ENCODE measurements around the gene RPLP1. TPM values are rescaled to one million over a fixed set of nuclear protein-coding genes. Genes with fewer than 3 reads are reported as not detected.

The RPLP1 gene
- total and polyA plus RNA-seq, 12 donors, result 232 to 1,990 (median 971) TPM

- no peak overlapping the region for H3K4me3 ChIP-seq
- no peaks in the 10 kb centered on the region for H3K36me3 ChIP-seq (replicated peaks in 1 of 2)
- H3K4me1 ChIP-seq (replicated peaks in 1 of 2), result peaks cover 0 to 14% of the 10 kb centered on the region in 2 donors
- intact Hi-C loops (cut with DNase I), result no loop called here
- no peak for DNase-seq
- TF ChIP-seq CTCF (IDR thresholded peaks at IDR 0.05) (no peak), POLR2A (IDR thresholded peaks at IDR 0.05) (no peak)
- H3K27me3 ChIP-seq, result no peaks in the 10 kb centered on the region
- no peaks in the 10 kb centered on the region for H3K9me3 ChIP-seq (replicated peaks in 1 of 3)
- H3K27ac ChIP-seq, result no peak overlapping the region
- WGBS, 4 donors, result 73 to 81% (median 77%) methylated on average over 3 of the region's 3 CpGs
Measured at GRCh38 chr15:69415381-69415780, 37.2 kb upstream of the RPLP1 start.

- Histone ChIP-seq H3K36me3 (replicated peaks in 1 of 2) (no peaks in the 10 kb centered on the region), H3K4me1 (replicated peaks in 1 of 2) (peaks cover 0 to 14% of the 10 kb centered on the region in 2 donors), H3K27me3 (no peaks in the 10 kb centered on the region), H3K4me3 (no peak overlapping the region), H3K9me3 (replicated peaks in 1 of 3) (no peaks in the 10 kb centered on the region), H3K27ac (no peak overlapping the region)
- DNase-seq, result no peak
- no peak for TF ChIP-seq POLR2A (IDR thresholded peaks at IDR 0.05)
- no peak for TF ChIP-seq CTCF (IDR thresholded peaks at IDR 0.05)
- intact Hi-C loops (cut with DNase I), result no loop called here
Measured at GRCh38 chr15:69417581-69417980, 35.0 kb upstream of the RPLP1 start.

- H3K36me3 ChIP-seq (replicated peaks in 1 of 2), result no peaks in the 10 kb centered on the region
- H3K4me1 ChIP-seq (replicated peaks in 1 of 2), result no peaks in the 10 kb centered on the region
- H3K9me3 ChIP-seq (replicated peaks in 1 of 3), result no peaks in the 10 kb centered on the region
- no peak overlapping the region for H3K27ac ChIP-seq
- intact Hi-C loops (cut with DNase I), result no loop called here
- no peaks in the 10 kb centered on the region for H3K27me3 ChIP-seq
- TF ChIP-seq CTCF (IDR thresholded peaks at IDR 0.05), result no peak
- no peak for DNase-seq
- no peak overlapping the region for H3K4me3 ChIP-seq
Measured at GRCh38 chr15:69421498-69421897, 31.1 kb upstream of the RPLP1 start.

- Histone ChIP-seq H3K9me3 (replicated peaks in 1 of 3) (no peaks in the 10 kb centered on the region), H3K27ac (no peak overlapping the region), H3K36me3 (replicated peaks in 1 of 2) (no peaks in the 10 kb centered on the region), H3K27me3 (no peaks in the 10 kb centered on the region), H3K4me1 (replicated peaks in 1 of 2) (no peaks in the 10 kb centered on the region), H3K4me3 (no peak overlapping the region)
- WGBS, 4 donors, result 91 to 95% (median 93%) methylated on average over 4 of the region's 4 CpGs
- DNase-seq, result no peak
- TF ChIP-seq CTCF (IDR thresholded peaks at IDR 0.05), result no peak
- TF ChIP-seq POLR2A (IDR thresholded peaks at IDR 0.05), result no peak
- intact Hi-C loops (cut with DNase I), result no loop called here
Measured at GRCh38 chr15:69422336-69422895, 30.2 kb upstream of the RPLP1 start.
